Measurements from ENCODE around the gene SPATA21. TPM values are rescaled to one million over a fixed set of nuclear protein-coding genes. Genes with fewer than 3 reads are reported as not detected.
"Not testable (repeated sequence)": the region's sequence is repeated elsewhere in the genome, so short reads cannot be mapped to it uniquely, and the experiment has no call there.

The SPATA21 gene
- polyA plus RNA-seq, 2 of the 4 experiments (the other 2 are of a cell fraction) = 0.08 to 0.09 TPM

DNA sequence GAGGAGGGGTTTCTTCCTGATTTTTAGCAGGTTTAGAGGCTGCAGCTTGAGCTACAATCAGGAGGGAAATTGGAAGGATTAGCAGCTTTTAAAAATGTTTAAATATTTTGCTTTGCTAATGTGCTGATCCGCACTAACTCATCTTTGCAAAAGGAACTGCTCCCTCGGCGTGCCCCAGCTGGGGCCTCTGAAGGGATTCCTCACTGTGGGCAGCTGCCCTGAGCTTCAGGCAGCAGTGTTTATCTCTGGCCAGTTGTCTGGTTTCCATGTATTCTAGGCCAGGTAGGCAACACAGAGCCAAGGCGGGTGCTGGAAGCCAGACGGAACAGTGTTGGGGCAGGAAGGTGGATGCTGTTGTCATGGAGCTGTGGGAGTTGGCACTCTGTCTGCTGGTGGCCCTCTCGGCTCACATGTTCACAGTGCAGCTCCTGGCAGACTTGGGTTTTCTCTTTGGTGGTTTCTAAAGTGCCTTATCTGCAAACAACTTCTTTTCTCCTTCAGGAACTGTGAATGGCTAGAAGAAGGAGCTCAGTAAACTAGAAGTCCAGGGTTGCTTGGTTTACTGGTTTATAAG lies 22.2 kb upstream of the SPATA21 start:
- Histone ChIP-seq H3K4me3 (no peak overlapping the region), H3K4me1 (peaks cover 6% of the 10 kb centered on the region; the same call in 2 of the 3 replicates), H3K9me3 (no peaks in the 10 kb centered on the region), H3K27ac (no peak overlapping the region), H3K4me2 (no peak overlapping the region)
- FAIRE-seq = no peak
- ChIA-PET POLR2A (no interaction called here), CTCF (interaction anchor here (0.7 kb wide), 1 partner anchor 23 kb away, joined by 3 read pairs; no protein-coding TSS in a partner anchor)
- 86% methylated on average over 6 of the region's 6 CpGs for WGBS (ENCODE audit: missing lambda C conversion rate)
- DNase-seq (ENCODE audit: low read depth in 1 of 2, low spot score in 1 of 2) = no peak
- ATAC-seq = no peak; a peak in 1 of 6 replicates
- no peak for TF ChIP-seq FOSB (CRISPR knock-in tag; IDR thresholded peaks at IDR 0.05)
- no peak for TF ChIP-seq TP53 (CRISPR knock-in tag; IDR thresholded peaks at IDR 0.05)
- no peak for TF ChIP-seq EHF (CRISPR knock-in tag; IDR thresholded peaks at IDR 0.05)
- TF ChIP-seq, protein P1, sequence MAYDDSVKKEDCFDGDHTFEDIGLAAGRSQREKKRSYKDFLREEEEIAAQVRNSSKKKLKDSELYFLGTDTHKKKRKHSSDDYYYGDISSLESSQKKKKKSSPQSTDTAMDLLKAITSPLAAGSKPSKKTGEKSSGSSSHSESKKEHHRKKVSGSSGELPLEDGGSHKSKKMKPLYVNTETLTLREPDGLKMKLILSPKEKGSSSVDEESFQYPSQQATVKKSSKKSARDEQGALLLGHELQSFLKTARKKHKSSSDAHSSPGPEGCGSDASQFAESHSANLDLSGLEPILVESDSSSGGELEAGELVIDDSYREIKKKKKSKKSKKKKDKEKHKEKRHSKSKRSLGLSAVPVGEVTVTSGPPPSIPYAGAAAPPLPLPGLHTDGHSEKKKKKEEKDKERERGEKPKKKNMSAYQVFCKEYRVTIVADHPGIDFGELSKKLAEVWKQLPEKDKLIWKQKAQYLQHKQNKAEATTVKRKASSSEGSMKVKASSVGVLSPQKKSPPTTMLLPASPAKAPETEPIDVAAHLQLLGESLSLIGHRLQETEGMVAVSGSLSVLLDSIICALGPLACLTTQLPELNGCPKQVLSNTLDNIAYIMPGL (CRISPR knock-in tag; IDR thresholded peaks at IDR 0.05; ENCODE audit: borderline replicate concordance) = no peak
- TF ChIP-seq FOXS1 (CRISPR knock-in tag; IDR thresholded peaks at IDR 0.05) = no peak
- TF ChIP-seq MAZ (IDR thresholded peaks at IDR 0.05; ENCODE audit: borderline replicate concordance, low read depth, low read length) = no peak

DNA sequence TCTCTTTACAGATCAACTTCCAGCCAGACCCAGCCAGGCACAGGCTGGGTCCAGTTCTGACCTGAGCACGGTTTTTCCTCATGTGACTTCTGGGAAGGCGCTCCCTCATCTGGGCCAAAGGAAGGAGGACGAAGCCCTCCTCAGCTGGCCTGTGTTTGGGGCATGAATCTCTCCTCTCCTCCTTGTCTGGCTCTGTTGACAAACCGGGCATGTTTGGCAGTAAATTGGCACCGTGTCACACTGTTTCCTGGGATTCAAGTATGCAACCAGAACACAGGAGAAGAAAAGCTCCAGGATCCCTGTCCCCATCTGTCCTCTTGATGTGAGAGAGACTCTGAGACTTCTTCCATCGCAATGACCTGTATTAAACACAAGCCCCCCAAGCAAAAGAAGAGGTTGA lies 21.6 kb upstream of the SPATA21 start:
- Histone ChIP-seq H3K4me2 (no peak overlapping the region), H3K27ac (no peak overlapping the region), H3K9me3 (no peaks in the 10 kb centered on the region), H3K4me1 (peaks cover 6% of the 10 kb centered on the region; the same call in 2 of the 3 replicates), H3K4me3 (no peak overlapping the region)
- ChIA-PET POLR2A (no interaction called here), CTCF (interaction anchor here (1.1 kb wide), 1 partner anchor 9 kb away, joined by 3 read pairs; no protein-coding TSS in a partner anchor)
- WGBS (ENCODE audit: missing lambda C conversion rate) = 93% methylated on average over 5 of the region's 6 CpGs
- DNase-seq (ENCODE audit: low read depth in 1 of 2, low spot score in 1 of 2) (no peak), FAIRE-seq (no peak), ATAC-seq (no peak)
- no peak for TF ChIP-seq EP300 (IDR thresholded peaks at IDR 0.05)
- TF ChIP-seq CTCF (IDR thresholded peaks at IDR 0.05) = no peak
- no peak for TF ChIP-seq REST (IDR thresholded peaks at IDR 0.05)
- TF ChIP-seq KDM1A (IDR thresholded peaks at IDR 0.05; ENCODE audit: low read depth) = no peak
- TF ChIP-seq ZFP36 (IDR thresholded peaks at IDR 0.05; ENCODE audit: borderline replicate concordance, partially characterized antibody) = no peak
- no peak for TF ChIP-seq POLR2A (IDR thresholded peaks at IDR 0.05; ENCODE audit: low read length)
- no peak for TF ChIP-seq FOSL2 (IDR thresholded peaks at IDR 0.05)
- TF ChIP-seq FOSL2 (CRISPR knock-in tag; IDR thresholded peaks at IDR 0.05) = no peak
- no peak for TF ChIP-seq FOSB (CRISPR knock-in tag; IDR thresholded peaks at IDR 0.05)
- no peak for TF ChIP-seq NFE2L2 (conservative IDR thresholded peaks at IDR 0.05; ENCODE audit: low read length)

DNA sequence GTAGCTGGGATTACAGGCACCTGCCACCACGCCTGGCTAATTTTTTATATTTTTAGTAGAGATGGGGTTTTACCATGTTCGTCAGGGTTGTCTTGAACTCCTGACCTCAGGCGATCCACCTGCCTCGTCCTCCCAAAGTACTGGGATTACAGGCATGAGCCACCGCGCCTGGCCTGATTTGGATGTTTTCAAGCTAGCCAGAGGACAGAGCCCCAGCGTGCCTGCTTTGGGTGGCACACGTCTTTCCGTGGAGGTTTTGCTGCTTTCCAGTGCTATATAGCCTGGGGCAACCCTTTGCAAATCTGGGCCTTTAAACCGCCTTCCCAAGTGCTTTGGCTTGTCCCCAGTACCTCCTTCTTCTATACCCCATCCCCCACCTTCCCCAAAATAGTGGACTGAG lies 18.9 kb upstream of the SPATA21 start:
- POLR2A ChIA-PET; FAIRE-seq; H3K9me3 ChIP-seq; DNase-seq (ENCODE audit: low read depth in 1 of 2, low spot score in 1 of 2); H3K27ac ChIP-seq; H3K4me1 ChIP-seq; H3K4me3 ChIP-seq; H3K4me2 ChIP-seq; ATAC-seq: not testable (repeated sequence)
- 93% methylated on average over 9 of the region's 10 CpGs for WGBS (ENCODE audit: missing lambda C conversion rate)
- CTCF ChIA-PET = interaction anchor here (3.2 kb wide), 1 partner anchor 16 kb away, joined by 11 read pairs; the partner anchor contains the start of gene NECAP2

DNA sequence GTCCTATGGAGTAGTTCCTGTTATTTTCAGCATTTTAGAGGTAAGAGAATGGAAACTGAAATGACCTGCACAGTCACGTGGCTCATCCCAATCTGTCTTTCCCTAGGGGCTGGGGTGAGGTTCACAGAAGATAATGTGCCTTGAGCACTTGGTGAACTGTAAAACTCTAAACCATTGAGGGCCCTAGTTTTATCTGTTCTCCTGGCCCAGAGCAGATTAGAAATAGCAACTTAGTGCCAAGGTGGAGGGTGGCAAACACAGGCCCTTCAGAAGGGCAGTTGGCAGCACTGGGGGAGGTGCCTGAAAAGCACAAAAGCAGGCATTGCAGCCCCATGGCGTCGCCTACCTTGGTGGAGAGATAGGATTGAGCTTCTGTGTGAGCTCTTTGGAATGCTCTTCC lies 17.7 kb upstream of the SPATA21 start:
- H3K4me3 ChIP-seq; POLR2A ChIA-PET; DNase-seq (ENCODE audit: low read depth in 1 of 2, low spot score in 1 of 2); H3K4me1 ChIP-seq; H3K27ac ChIP-seq; H3K4me2 ChIP-seq; FAIRE-seq; ATAC-seq; H3K9me3 ChIP-seq: not testable (repeated sequence)
- CTCF ChIA-PET = interaction anchor here (1.0 to 3.2 kb wide), 2 partner anchors 13 to 15 kb away, joined by 3 to 11 read pairs; partner anchors contain the start of gene NECAP2
- 87% methylated on average over 1 of the region's 3 CpGs for WGBS (ENCODE audit: missing lambda C conversion rate)
